ENCODE results near the gene SHC4.

GRCh38 chr15:48859426-48859825 lies 104.3 kb downstream of the SHC4 start:
- no peak for TF ChIP-seq POLR2AphosphoS5 (IDR thresholded peaks at IDR 0.05)
- no peak for TF ChIP-seq CTCF (IDR thresholded peaks at IDR 0.05)
